ENCODE measurements around the gene CAMK1G. TPM values are rescaled to one million over a fixed set of nuclear protein-coding genes. Genes with fewer than 3 reads are reported as not detected.

Gene CAMK1G
- total and polyA plus RNA-seq, 2 donors (not counting 1 experiment from before 2014, with no cell fraction given) = not detected

DNA sequence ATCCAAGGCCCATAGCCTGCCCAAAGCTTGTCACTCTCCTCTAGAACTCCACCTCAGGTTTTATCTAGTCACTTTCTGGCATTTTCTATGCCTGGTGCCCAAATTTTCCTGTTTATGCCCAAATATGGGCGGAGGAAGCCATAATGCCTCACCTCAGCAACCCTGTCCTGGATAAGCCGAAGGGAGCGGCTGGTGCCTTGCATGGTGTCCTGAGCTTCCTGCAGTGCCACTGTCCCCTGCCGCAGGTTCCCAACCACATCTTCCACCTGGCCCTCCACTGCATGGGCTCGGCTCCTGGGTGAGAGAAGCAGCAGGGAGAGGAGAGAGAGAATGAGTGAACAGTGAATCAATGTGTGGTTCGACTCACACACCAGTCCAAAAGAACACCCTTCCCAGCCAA, 34.2 kb downstream of the CAMK1G start:
- Histone ChIP-seq H3K9me3 (ENCODE audit: control extremely low read depth in 1 of 3, control insufficient read depth in 2 of 3, insufficient read depth in 1 of 3, low read length in 2 of 3) (no peaks in the 10 kb centered on the region), H3K27ac (ENCODE audit: low read length in 2 of 2) (no peak overlapping the region), H3K4me1 (ENCODE audit: control insufficient read depth in 2 of 2, insufficient read depth in 2 of 2, low read length in 2 of 2) (no peaks in the 10 kb centered on the region), H4K20me1 (ENCODE audit: control insufficient read depth, insufficient read depth, low read length, poor library complexity, severe bottlenecking) (no peaks in the 10 kb centered on the region), H3K9ac (ENCODE audit: low read length) (no peak overlapping the region), H2AFZ (ENCODE audit: insufficient read depth, low read depth, low read length, poor library complexity, severe bottlenecking) (no peak overlapping the region), H3K27me3 (replicated peaks in 1 of 4; ENCODE audit: control extremely low read depth in 1 of 4, control insufficient read depth in 3 of 4, insufficient read depth in 4 of 4, low read length in 3 of 4) (peaks cover 0 to 9% (median 1%) of the 10 kb centered on the region in 4 experiments), H3K36me3 (replicated peaks in 1 of 2; ENCODE audit: control extremely low read depth in 1 of 2, control insufficient read depth in 1 of 2, extremely low read depth in 1 of 2, insufficient read depth in 2 of 2, low read length in 1 of 2) (no peaks in the 10 kb centered on the region), H3K79me2 (ENCODE audit: control insufficient read depth, insufficient read depth, low read length) (no peaks in the 10 kb centered on the region), H3K4me2 (replicated peaks; ENCODE audit: low read depth, low read length, poor library complexity, severe bottlenecking) (no peak overlapping the region), H3K4me3 (ENCODE audit: control extremely low read depth in 1 of 5, extremely low read depth in 1 of 5, insufficient read depth in 1 of 5, low read depth in 2 of 5, low read length in 4 of 5) (no peak overlapping the region)
- Mint-ChIP-seq H3K27ac (no peak overlapping the region), H3K9me3 (ENCODE audit: insufficient read depth) (no peaks in the 10 kb centered on the region), H3K4me3 (no peak overlapping the region), H3K4me1 (no peaks in the 10 kb centered on the region), H3K27me3 (peaks cover 35% of the 10 kb centered on the region)
- ChIA-PET CTCF (interaction anchor here (1.2 kb wide), 1 partner anchor 48 kb away, joined by 3 read pairs; no protein-coding TSS in a partner anchor), POLR2A (no interaction called here)
- DNase-seq = no peak
- intact Hi-C loops (cut with micrococcal nuclease) = no loop called here
- TF ChIP-seq, protein P1, sequence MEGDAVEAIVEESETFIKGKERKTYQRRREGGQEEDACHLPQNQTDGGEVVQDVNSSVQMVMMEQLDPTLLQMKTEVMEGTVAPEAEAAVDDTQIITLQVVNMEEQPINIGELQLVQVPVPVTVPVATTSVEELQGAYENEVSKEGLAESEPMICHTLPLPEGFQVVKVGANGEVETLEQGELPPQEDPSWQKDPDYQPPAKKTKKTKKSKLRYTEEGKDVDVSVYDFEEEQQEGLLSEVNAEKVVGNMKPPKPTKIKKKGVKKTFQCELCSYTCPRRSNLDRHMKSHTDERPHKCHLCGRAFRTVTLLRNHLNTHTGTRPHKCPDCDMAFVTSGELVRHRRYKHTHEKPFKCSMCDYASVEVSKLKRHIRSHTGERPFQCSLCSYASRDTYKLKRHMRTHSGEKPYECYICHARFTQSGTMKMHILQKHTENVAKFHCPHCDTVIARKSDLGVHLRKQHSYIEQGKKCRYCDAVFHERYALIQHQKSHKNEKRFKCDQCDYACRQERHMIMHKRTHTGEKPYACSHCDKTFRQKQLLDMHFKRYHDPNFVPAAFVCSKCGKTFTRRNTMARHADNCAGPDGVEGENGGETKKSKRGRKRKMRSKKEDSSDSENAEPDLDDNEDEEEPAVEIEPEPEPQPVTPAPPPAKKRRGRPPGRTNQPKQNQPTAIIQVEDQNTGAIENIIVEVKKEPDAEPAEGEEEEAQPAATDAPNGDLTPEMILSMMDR (IDR thresholded peaks at IDR 0.05) = no peak
- no peak for TF ChIP-seq EZH2 (IDR thresholded peaks at IDR 0.05; ENCODE audit: borderline replicate concordance, insufficient read depth, low read depth, low read length, poor library complexity, severe bottlenecking)
- no peak for ATAC-seq (ENCODE audit: low read depth)
- 100% methylated on average over 3 of the region's 6 CpGs for WGBS (ENCODE audit: insufficient coverage)

DNA sequence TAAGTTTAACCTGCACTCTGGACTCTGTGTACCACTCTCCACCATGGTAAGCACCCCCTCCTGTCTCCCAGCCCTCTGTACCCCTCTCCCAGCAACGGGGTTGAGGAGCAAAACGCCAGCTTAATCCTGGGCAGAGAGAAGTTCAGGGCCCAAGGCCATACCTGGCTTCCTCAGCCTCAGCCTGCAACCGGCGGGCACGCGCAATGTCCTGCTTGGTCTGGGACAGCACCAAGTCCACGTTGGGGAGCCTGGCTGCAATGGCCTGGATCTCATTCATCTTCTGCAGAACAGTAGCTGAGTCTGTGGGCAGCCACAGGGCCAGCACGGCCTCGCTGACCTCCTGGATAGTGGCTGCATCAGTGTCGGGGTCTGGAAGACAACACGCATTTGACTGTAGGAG, 34.8 kb downstream of the CAMK1G start:
- intact Hi-C loops (cut with micrococcal nuclease) = no loop called here
- ATAC-seq (ENCODE audit: low read depth) = no peak
- WGBS (ENCODE audit: insufficient coverage) = 69% methylated on average over 11 of the region's 11 CpGs

More for the DNA sequence above, 34.8 kb downstream of the CAMK1G start:
- H3K9me3 Mint-ChIP-seq (ENCODE audit: insufficient read depth) = no peaks in the 10 kb centered on the region
- no peaks in the 10 kb centered on the region for H3K4me1 Mint-ChIP-seq
- H3K27ac Mint-ChIP-seq = no peak overlapping the region
- H3K9ac ChIP-seq (ENCODE audit: low read length) = no peak overlapping the region
- H3K9me3 ChIP-seq (ENCODE audit: control extremely low read depth in 1 of 3, control insufficient read depth in 2 of 3, insufficient read depth in 1 of 3, low read length in 2 of 3) = no peaks in the 10 kb centered on the region
- H4K20me1 ChIP-seq (ENCODE audit: control insufficient read depth, insufficient read depth, low read length, poor library complexity, severe bottlenecking) = no peaks in the 10 kb centered on the region
- DNase-seq = no peak
- no peaks in the 10 kb centered on the region for H3K4me1 ChIP-seq (ENCODE audit: control insufficient read depth in 2 of 2, insufficient read depth in 2 of 2, low read length in 2 of 2)
- H3K4me3 ChIP-seq (ENCODE audit: control extremely low read depth in 1 of 5, extremely low read depth in 1 of 5, insufficient read depth in 1 of 5, low read depth in 2 of 5, low read length in 4 of 5) = no peak overlapping the region
- CTCF ChIA-PET = no interaction called here
- no peaks in the 10 kb centered on the region for H3K36me3 ChIP-seq (replicated peaks in 1 of 2; ENCODE audit: control extremely low read depth in 1 of 2, control insufficient read depth in 1 of 2, extremely low read depth in 1 of 2, insufficient read depth in 2 of 2, low read length in 1 of 2)
- no peak for TF ChIP-seq EZH2 (IDR thresholded peaks at IDR 0.05; ENCODE audit: borderline replicate concordance, insufficient read depth, low read depth, low read length, poor library complexity, severe bottlenecking)
- TF ChIP-seq, protein P1 (IDR thresholded peaks at IDR 0.05) = no peak
- H3K4me2 ChIP-seq (replicated peaks; ENCODE audit: low read depth, low read length, poor library complexity, severe bottlenecking) = no peak overlapping the region
- POLR2A ChIA-PET = no interaction called here
- H3K27me3 ChIP-seq (replicated peaks in 1 of 4; ENCODE audit: control extremely low read depth in 1 of 4, control insufficient read depth in 3 of 4, insufficient read depth in 4 of 4, low read length in 3 of 4) = peaks cover 0 to 5% (median 1%) of the 10 kb centered on the region in 4 experiments
- no peak overlapping the region for H2AFZ ChIP-seq (ENCODE audit: insufficient read depth, low read depth, low read length, poor library complexity, severe bottlenecking)
- no peaks in the 10 kb centered on the region for H3K79me2 ChIP-seq (ENCODE audit: control insufficient read depth, insufficient read depth, low read length)
- no peak overlapping the region for H3K4me3 Mint-ChIP-seq
- peaks cover 35% of the 10 kb centered on the region for H3K27me3 Mint-ChIP-seq
- no peak overlapping the region for H3K27ac ChIP-seq (ENCODE audit: low read length in 2 of 2)
